GM21447 (cell line): ENCODE results near the gene ADAD2.

ENCODE experiments used
- ATAC-seq: cut with Tn5 transposase; IDR thresholded peaks from one replicate; pipeline ENCODE4 v1.9.1; 2021; ENCODE audit not compliant: unreplicated experiment

The ADAD2 gene

DNA sequence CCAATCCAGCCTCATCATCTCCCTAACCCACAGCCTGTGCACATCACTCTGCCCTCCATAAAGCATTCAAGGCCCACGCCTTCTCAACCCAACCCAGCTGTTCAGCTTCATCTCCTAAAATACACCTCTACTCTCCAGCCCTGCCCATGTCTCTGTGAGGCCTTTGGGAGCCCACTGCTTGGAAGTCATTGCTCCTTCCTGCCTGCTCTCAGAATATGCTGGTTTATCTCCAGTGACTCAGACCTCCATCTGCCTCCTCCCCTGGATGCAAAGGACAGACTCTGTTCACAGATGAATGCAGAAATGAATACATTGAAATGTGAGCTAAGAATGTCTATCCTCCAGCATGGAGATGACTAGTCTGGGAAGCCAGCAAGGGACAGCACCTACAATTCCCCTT, 29.9 kb downstream of the ADAD2 start:
- no peak for ATAC-seq

DNA sequence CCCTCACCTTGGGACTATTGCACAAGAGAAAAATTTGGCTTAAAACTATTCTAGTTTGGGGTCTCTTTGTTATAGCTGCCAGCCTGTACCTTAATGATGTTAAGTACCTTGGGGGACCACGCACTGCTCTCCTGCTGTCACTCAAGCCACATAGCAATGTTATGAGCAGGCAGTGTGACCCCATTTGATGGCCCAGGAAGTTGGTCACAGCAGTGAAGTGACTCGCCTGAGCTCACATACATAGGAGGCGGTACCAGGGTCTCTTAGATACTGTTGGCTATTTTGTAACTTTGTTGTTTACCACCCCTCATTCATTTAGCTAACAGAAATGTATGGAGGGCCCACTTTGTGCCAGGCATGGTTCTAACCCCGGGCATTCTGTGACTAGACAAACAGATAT, 32.5 kb downstream of the ADAD2 start:
- no peak for ATAC-seq

DNA sequence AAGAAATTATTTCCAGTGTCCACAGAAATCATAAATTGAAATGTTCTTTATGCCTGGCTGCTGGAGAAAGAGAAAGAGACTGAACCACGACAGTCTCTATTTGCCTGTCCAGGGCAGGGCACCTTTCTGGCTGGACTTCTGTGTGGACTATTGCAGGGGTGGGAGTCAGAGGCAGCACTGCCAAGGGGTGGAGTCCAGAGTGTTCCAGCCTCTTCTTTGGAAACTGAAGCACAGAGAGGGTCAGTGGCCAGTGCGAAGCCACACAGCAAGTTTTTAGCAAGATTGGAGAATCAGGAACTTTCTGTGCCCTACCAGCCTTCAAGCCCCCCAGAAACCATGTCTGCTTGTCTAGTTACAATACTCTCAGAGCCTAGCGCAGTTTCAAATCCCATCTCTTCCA, 33.6 kb downstream of the ADAD2 start:
- ATAC-seq = no peak

DNA sequence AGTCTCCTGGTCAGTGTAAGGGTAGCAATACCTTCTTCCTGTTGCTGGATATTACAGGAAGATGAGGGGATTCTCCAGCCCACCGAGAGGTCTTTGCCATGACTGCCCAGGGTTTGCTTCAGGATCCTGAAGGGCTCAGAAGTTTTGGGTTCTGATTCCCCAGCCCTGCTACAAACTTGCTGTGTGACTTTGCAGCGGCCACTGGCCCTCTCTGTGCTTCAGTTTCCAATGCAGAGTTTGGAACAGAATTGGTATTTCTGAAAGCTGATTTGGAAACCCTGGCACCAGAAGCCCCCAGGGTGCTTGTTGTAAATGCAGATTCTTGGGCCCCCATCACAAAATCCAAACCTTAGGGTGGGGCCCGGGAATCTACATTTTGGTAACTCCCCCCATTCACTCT, 34.2 kb downstream of the ADAD2 start:
- no peak for ATAC-seq

DNA sequence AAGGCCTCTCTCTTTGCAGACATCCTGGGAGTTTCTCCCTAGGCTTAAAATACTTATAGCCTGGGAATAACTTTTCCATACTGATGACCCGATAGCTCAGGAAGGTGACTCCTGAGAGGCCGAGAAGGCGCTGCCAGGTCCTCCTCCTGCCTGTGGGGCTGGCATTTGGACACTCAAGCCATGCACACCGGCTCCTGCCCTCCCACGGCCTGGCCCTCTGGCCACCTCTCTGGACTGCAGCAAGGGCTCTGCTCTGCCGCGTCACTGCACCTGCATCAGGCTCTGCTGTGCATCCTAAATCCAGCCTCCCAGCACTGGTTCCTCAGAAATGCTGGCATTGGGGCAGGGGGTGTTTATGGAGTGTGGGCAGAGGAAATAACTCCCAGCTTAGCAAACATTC, 34.6 kb downstream of the ADAD2 start:
- ATAC-seq = no peak

DNA sequence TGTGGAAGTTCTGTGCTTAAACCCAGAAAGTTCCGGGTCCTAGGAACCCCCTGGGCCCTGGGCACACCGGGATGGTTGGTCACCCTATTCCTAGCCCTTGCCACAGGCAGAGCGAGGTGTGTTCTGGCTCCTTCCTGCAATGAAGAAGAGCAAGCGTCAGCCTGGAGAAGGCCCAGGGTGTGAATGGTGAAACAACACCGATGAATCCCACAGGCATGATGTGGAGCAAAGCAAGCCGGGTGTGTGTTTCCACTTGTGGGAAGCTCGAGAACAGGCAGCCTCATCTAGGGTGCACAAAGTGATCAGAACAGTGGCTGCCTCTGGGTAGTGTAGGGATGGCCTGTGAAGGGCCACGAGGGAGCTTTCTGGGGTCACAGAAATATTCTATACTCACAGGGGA, 35.1 kb downstream of the ADAD2 start:
- ATAC-seq = no peak

DNA sequence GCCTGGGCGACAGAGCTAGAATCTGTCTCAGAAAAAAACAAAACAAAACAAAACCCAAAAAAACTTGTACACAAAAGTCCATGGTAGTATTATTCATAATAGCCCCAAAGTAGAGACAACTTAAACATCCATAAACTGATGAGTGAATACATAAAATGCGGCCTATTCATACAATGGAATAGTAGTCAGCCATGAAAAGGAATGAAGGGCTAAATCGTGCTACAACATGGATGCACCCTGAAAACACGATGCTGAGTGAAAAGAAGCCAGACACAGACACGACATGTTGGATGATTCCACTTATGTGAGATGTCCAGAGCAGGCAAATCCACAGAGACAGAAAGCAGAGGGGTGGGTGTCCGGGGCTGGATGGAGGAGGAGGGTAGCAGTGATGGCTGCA, 36.6 kb downstream of the ADAD2 start:
- ATAC-seq = no peak

DNA sequence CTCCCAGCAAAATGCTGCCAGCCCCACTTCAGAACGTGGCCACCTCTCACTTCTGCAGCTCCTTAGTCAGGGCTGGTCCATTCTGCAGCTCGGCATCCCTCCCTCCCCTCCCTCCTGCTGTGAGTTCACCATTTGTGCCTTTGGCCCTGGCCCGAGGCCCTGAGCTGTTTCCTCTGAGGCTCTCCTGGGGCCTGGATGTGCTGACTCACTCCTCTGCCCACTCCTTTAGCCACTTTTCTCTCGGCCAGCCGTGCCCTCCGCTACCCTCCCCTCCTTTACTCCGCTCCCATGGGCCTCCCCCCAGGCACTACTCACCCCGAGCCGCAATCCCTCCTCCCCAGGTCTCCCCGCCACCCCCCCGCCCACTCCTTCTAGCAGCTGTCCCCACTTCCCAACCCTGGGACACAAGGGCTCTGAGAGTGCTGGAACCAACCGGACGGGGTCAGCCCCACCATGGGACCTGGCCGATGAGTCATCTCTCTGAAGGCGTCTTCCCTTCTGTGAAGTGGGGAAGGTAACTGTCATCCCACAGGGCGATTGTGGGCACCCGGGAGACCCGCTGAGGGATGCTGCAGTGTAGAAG, 37.4 kb downstream of the ADAD2 start:
- ATAC-seq = no peak

DNA sequence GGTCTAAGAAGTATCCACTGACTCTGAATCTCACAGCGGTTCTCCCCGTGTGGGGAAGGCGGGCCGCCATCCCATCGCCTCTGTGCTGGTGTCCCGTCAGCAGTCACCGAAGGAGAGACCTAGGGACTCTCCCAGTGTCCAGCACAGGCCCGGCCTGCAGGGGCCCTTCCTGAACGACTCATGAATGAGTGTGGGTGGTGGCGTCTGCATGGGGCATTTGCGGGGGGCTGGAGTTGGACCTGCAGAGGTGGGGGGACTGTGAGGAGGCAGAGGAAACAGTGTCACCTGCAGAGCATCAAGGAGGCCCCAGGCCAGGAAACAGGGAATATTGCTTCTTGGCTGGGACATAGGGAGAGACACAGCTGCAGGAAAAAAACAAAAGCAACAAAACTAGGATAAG, 38.5 kb downstream of the ADAD2 start:
- ATAC-seq = no peak

DNA sequence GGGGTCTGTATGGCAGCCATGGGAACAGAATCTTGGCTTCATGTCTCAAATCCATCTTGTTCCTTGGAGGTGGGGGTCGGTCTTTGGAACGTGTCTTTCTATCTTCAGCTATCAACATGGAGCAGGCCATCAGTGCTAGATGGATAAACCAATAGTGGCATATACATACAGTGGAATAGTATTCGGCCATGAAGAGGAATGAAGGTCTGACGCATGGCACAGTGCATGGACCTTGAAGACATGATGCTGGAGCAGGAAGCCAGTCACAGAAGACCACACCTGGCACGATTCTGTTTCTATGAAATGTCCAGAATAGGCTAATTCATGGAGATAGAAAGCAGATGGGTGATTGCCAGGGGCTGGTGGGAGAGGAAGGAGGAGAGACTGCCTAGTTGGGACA, 41.1 kb downstream of the ADAD2 start:
- ATAC-seq = no peak

DNA sequence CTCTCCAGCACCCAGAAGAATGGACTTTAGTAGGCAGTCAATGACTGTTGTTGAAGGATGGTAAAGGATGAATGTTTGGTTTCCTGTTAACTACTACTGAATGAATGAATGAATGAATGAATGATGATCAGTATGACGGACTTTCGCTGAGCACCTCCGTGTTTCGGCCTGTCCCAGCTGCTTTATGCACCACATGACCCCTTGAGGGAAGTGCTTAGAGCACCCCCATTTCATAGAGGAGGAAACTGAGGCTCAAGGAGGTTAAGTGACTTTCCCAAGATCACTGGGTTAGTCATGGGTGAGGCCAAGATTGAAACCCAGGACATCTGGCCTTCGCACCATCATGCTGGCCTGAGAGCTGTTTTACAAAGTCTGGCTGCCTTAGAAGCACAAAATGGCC, 42.0 kb downstream of the ADAD2 start:
- ATAC-seq = no peak

DNA sequence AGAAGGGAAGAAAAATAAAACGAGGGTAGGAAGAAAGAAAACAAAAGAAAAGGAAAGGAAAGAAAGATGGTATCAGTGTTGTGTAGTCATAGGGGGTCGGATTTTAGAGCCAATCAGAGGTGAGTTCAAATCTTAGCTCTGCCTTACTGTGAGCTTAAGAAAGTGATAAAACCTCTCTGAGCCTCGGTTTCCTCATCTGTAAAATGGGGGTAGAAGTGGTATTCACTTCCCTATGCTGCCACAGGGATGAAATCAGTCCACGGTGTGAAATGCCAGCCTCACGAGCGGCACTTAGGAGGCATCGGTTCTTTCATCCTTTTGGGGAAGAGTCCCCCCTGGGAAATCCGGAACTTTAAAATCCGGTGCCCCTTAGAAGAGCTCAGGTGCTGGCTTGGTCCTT, 42.8 kb downstream of the ADAD2 start:
- ATAC-seq = no peak

DNA sequence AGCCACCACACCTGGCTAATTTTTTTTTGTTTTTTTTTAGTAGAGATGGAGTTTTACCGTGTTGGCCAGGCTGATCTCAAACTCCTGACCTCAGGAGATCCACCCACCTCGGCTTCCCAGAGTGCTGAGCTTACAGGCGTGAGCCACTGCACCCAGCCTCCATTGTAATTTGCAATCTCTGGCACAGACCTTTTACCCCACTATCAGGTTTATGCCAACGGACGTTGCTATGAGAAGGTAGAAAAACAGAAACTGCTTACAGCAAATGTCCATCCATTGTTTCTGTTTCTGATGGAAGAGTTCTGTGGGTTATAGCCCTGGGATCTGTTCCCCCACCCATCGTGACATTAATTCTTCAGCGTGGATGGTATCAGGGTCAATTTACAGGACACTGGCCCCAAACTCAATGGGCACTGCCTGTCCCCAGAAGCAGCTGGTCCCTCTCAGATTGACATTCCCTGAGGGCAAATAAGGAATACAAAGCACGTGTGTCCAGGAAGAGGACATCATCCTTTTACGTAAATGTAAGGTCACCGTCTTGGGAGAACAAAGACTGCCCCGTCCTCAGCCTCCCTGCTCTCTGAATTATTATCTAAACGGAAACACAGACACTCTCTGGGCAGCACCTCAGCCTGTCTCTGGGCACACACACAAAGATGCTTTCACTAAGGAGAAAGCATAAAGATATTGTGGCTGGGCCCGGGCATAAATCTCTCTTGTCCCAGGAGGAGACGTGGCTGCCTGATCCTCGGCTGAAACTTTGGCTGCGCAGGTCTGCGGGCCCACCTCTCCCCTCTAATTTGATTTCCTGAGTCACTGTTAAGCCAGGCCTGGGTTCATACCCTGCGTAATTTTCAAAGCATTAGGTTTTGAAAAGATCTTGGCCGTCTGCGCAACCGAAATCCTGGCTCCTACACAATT, 43.6 kb downstream of the ADAD2 start:
- ATAC-seq = no peak

DNA sequence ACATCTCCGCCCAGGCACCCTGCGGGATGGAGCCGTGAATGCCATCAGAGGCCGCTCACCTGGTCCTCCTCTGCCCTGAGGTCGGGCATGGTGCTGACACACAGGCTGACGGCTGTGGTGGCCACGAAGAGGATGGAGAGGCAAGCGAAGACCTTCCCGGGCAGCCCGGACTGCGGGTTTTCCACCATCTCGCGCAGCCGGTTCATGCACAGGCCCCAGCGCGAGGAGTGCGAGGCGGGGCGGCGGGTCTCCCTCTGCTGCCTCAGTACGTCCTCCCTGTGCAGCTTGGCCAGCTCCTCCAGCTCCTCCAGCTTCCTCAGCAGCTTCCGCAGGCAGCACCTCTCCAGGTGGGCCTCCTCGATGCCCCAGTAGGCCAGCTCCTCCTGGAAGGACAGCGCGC, 45.7 kb downstream of the ADAD2 start:
- ATAC-seq = no peak

DNA sequence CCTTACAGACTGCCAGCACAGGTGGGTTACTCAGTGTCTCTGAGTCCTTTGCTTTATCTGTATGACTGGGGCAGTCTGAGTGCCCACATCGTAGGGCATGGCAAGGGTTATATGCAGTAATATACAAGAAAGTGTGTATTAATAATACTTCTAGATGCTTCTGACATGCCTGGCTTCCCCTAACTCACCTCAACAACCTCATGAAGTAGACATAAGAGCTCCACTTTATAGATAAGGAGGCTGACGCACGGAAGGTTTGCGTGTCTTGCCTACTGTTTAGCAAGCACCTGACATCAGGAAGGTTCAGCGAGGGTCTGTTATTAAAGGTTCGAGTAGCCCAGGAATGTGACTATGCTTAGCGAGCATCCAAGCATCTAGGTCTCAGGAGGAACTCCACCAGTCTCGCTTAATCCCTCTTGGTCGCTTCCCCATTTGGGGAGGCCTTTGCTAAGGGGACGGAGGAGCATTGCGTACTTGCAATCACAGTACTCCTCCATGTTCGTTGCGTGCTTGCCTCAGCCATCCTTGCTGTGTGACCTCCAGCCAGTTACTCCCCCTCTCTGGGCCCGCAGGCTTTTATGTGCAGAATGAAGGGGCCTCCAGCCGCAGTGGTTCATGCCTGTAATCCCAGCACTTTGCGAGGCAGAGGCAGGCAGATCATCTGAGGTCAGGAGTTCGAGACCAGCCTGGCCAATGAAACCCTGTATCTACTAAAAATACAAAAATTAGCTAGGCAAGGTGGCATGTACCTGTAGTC, 47.2 kb downstream of the ADAD2 start:
- ATAC-seq = no peak

DNA sequence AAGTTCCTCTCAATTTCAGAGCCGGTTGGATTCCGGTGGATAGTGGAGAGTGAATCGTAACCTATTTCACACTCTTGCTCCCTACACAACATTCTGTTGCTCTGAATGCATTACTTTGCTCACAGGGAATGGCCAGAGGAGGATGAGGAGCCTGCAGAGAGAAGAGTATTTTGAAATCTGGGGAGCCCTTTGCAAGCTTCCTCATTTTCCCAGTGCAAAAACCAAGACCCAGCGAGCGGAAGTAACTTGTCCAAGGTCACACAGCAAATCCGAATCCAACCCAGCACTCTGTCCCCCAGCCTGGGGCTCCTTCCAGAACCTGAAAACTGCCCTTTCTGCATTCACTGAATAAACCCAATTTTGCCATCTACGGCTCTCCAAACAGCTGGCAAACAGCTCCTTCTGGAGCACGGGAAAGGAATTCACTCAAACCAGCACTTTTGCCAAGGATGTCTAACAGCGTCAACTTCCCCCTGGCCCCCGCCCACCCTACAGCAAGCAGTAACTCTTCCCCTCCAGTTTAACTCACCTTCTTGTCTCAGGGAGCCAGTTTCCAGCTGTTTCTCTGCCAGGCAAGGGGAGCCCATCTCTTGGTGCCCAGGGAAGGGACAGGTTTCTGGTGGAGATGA, 48.3 kb downstream of the ADAD2 start:
- no peak for ATAC-seq

DNA sequence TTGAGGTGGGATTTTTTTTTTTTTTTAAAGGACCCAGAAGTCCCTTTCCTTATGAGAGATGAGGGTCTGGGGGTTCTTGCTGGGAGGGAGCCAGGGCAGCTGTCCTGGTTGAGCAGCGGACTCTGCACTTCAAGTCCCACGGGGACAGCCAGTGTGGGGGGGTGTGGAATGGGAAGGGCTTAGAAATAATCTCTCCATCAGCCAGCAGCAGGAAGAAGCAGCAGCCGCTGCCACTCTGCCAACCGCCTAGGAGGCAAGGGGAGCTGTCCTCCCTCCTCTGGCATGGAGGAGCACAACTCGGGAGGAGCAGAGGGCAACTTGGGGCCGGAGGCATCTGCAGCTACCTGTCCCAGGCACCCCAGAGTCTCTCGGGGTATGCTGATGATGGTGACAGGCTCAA, 49.0 kb downstream of the ADAD2 start, which contains the start of gene KCNG4:
Gene KCNG4 (minus strand): TSS at position 104 of the 400 bp plus-strand sequence. CDS start 2,527 bp downstream, outside the sequence.
- no peak for ATAC-seq

DNA sequence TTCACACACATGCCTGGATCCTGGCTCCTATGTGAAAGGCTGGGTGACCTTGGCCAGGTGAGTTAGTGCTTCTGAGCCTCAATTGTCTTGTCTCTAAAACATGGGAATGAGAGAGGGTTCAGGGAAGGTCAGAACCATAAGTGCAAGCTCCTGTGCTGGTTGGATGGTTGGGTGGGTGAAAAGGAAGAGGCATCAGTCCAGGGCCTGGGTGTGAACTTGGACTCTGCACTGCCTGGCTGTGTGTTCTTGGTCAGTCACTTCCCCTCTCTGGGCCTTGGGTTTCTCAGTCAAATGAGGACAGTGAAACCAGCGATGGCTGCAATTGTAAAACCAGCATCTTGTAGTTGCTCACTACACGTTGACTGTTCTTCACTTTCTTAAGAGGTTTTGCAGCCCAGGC, 49.5 kb downstream of the ADAD2 start:
- no peak for ATAC-seq

DNA sequence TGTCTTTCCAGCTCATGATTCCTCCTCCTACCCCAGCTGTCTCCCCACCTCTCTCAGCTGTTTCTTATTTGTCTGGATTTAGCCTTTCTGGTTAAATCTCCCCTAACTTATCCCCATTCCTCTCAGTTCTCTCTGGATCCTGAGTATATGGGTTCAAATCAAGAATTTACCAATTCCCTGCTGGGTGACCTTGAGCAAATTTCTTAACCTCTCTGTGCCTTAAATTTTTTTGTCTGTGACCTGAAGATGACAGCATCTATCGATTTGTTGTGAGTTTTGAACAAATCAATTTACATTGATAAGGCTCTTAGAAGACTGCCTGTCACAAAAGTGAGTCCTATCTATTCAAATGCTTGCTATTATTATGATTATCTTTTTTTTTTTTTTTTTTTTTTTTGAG, 50.8 kb downstream of the ADAD2 start:
- ATAC-seq = no peak

DNA sequence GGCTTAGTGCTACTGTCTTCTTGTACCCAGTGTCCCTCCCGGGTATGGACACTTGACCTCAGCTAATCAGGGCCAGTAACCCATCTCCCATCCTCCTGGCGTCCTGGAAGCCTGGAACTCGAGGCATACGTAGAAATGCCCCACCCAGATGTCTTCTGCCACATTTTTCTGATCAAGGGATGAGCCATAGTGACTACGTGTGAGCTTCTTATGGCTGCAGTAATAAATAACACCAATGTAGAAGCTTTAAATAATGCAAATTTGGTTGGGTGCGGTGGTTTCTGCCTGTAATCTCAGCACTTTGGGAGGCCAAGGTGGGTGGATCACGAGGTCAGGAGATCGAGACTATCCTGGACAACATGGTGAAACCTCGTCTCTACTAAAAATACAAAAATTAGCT, 51.9 kb downstream of the ADAD2 start:
- ATAC-seq = no peak

DNA sequence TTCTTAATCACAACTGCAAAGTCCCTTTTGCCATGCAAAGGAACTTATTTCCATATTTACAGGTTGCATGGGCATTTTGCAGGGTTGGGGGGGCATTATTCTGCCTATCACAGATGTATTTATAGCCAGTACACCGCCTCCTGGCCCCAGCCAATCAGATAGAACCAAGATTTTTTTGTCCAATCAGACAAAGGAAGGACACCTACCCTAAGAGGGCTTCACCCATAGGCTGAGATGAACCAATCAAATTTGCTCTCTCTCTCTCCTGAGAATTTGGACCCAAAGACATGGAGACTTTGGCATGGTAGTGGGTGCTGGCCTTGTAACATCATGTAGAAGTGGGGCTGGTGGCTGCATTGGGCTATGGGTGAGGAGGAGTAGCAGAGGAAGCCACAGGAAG, 52.8 kb downstream of the ADAD2 start:
- no peak for ATAC-seq
